ENCODE measurements around the gene ACAP1.
A peak's percentile ranks its signal among the peaks of the same experiment; 100 is the strongest.

ACAP1 gene

DNA sequence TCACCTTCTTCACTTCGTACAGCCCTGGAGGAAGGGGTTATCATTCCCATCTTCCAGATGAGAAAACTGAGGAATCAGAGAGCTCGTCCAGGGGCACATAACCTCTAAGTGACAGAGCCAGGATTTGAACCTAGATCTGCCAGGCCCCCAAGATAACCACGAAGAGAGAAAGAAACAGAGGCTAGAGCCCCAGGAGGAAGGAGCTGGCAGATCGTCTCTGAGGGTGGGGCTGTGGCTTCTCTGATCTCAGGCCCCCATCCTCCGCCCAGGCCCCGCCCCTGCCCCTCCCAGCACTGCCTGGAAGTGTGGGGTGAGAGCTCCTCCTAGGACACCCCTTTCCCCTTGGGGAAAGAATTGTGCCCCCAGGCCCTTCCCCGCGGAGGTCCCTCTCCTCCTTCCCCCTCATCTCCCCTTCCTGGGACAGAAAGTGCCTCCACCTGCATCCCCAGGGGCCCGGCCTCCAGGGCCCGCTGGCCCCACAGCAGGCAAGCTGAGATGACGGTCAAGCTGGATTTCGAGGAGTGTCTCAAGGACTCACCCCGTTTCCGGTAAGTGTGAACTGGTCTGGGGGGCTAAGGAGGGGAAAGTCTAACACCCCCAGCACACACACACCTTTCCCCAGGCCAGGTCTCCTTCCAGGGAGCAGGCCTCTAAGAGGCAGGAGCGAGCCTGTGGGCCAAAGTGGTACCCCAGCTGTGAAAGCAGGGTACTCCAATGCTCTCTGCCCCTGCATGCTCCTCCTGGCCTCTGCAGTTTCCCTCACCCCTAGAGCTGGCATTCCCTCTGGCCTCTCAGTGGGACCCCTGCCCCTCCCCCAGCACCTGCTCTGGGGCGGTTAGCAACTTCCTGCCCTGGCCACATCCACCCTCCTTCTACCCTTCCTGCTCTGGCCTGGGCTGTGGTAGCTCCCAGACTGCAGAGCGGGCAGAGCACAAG is at the start of gene ACAP1:
TSS of gene ACAP1 (plus strand) at position 290 of the 936 bp plus-strand sequence. CDS start at position 496, 206 bp downstream.
- peak; percentile 82 for DNase-seq

DNA sequence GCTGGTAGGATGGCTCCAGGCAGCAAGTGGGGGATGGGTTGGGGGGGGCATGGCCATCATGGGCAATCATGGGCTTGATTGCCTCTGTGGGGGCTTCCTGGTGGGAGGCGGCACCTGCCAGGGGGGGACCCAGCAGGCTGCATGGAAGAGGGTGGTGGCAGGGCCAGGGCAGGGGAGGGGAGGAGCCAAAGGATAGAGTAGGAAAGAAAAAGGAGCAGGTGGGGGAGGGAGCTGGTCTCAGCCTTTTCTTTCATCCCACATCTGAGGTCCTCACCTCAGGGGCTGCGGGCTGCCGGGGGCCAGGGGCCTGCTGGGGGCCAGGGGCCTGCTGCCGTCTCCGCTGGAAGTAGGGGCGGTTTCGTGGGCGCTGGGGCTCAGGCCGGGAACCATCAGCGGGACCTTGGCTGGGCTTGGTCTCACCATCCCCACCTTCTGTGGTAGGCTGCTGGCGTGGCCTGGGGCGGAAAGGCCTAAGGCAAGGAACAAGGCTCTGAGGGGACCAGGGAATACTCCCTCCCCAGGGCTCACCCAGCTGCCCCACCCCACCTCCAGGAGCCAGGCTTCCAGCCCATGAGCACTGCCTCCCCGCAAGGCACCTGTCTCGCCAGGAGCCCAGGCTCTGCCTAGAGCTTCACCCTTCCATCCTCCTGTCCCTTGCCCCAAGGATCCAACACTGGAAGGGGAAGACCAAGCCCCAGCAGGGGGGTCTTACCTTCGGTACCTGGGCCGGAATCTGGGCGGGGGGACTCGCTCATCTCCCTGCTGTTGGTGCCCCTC is 46.9 kb upstream of the ACAP1 start:
- no peak for DNase-seq

DNA sequence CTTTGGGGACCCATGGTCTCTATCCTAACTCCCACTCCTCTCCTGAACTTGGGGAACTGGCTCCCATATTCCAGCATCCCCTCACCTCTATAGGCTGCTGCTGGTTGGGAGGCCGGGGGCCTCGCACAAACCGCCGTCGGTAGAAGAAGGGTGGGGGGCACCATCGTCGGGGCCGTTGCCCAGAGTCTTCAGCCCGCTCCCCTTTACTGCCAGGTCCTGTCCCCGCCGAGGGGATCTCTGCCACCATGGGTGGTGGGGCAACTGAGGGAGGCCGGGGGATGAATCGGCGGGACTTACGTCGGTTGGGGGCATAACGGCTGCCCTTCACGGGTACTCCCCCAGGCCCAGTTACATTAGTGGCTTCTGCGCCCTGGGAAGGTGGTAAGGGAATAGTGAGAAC is 46.2 kb upstream of the ACAP1 start:
- DNase-seq: no peak

DNA sequence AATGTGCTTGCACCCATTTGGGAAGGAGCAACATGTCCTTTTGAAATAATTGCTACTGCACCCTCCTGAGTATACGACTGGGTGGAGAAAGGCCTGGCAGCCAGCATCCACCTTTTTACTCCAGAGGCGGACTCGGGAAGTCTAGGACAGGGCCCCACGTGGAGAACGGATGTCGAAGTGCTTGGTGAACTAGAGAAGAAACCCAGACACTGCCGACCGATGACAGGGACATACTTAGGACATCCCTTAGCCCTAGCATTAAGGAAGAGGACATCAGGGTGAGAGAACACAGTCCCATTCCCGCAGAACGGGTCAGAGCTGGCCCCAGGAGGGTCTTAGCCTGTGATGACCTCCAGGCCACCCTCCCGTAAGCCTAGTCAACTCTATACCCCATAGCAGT is 45.6 kb upstream of the ACAP1 start:
- no peak for DNase-seq

GRCh38 chr17:7292194-7292593 is 44.1 kb upstream of the ACAP1 start:
- no peak for DNase-seq

GRCh38 chr17:7292729-7293128 is 43.6 kb upstream of the ACAP1 start:
- DNase-seq: no peak

DNA sequence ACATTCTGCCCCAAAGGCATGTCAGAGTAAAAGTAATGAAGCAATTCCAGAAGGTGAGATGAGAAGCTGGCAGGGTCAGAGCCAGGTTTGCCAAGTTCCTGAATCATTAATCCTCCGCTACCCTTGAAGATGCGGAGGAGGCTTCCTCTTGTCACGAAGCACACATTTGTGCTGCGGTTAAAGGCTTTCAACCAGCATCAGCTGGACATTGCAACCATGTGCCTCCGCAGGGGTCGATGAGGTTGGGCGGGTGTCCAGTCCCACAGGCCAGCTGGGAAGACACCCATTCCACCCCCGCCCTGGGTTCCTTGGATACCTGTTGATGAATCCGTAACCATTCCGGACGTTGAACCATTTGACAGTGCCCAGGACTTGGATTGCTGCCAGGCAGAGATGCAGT is 43.2 kb upstream of the ACAP1 start:
- no peak for DNase-seq

GRCh38 chr17:7293816-7294613 is 42.3 kb upstream of the ACAP1 start:
- no peak for DNase-seq

DNA sequence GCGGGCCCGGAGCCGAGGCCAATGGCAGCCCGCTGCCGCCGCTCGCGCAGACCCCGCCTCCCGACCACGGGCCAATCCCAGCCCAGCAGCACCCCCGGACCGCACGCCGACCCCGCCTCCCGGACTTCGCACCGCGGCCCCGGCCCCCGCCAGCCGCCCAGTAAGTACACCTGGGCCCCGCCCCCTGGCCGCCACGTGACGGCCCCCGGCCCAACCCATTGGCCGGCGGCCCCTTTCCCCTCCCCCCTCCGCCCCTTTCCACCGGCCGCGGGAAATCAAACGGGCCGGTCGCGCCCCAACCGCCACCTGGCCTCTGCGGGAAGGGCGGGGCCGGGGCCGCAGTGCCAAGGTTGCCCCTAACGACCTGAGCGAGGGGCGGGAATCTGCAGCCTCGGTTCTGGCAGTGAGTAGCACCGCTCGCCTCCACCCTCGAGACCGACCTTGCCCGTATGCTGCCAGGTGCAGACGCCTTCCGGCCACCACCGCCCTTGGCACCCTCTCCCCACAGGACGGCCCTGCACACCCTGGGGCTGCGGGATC is 41.6 kb upstream of the ACAP1 start, which contains the start of gene YBX2:
TSS of gene YBX2 (minus strand) at position 26 of the 540 bp plus-strand sequence. CDS start 139 bp downstream, outside the sequence.
- peak; percentile 84 for DNase-seq

- no peak for DNase-seq
These were observed 40.8 kb upstream of the ACAP1 start for GRCh38 chr17:7295230-7296180.

GRCh38 chr17:7296189-7296861 is 40.0 kb upstream of the ACAP1 start:
- peak; percentile 70 for DNase-seq

DNA sequence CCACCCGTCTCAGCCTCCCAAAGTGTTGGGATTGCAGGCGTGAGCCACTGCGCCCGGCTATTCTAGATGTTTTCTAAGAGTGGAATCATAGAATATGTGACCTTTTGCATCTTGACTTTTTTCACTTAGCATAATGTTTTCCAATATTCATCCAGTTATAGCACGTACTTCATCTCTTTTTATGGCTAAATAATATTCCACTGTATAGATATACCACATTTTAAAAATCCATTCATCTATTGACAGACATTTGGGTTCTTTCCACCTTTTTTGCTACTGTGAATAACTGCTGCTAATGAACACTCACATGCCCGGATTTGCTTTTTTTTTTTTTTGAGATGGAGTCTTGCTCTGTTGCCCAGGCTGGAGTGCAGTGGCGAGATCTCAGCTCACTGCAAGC is 32.1 kb upstream of the ACAP1 start:
- DNase-seq: no peak

DNA sequence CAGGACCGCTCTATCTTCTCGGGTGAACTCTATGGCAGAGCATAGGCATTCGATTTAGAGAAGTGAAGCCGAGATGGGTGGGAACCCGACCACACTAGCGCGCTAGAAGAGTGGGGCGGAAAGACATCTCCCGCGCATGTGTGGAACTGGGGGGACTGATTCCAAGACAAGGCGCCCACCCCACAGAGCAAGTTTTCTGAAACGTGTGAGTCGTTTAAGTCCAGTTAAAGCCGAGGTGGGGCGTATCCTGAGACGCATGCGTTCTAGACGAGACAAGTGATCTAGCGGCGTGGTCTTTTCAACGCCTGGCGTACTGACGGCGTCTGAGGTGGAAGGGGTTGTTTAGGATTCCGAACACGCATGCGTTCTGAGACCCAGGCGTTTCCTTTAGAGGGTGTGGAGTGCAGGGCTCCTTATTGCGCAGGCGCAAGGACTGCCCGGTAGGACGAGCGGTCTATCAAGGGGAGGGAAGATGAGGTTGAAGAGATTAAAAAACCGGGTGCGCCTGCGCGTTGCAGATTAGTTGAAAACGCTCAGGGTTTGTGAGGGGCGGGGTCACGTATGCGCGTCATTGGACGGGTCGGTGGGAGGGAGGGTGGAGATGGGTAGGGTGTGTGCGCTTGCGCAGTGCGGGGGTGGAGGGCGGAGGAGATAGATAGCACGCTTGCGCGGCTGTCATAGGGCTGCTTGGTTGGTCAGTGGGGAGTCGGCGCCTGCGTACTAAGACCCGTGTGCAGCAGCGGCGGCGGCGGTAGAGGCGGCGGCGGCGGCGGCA is 29.2 kb upstream of the ACAP1 start, which contains the start of gene EIF5A:
TSS of gene EIF5A (plus strand) at position 718 of the 775 bp plus-strand sequence. CDS start 2,008 bp downstream, outside the sequence.
- peak; percentile 100 for DNase-seq

GRCh38 chr17:7307686-7308624 is 28.4 kb upstream of the ACAP1 start:
- peak; percentile 63 for DNase-seq

- DNase-seq: peak; percentile 93
These were observed 27.5 kb upstream of the ACAP1 start for GRCh38 chr17:7308625-7309433.

- no peak for DNase-seq
These were observed 26.7 kb upstream of the ACAP1 start for GRCh38 chr17:7309628-7310027.

DNA sequence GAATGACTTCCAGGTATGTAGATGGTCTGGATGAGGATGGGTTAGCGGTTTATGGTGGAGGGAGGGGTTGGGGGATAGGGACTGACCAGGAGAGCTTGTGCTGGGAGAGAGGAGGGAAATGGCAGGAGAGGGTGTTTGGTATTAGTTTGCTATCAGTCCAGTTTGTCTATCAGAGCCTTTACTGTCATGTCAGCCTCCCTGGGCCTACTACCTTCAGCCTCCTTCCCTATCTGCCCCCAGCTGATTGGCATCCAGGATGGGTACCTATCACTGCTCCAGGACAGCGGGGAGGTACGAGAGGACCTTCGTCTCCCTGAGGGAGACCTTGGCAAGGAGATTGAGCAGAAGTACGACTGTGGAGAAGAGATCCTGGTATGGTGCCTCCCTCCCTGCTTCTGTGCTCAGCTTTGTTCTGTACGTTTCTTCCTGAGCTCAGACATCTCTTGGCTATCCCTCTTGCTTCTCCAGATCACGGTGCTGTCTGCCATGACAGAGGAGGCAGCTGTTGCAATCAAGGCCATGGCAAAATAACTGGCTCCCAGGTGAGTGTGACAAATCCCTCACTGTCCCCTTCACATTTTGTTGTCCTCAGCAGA is 25.1 kb upstream of the ACAP1 start:
- DNase-seq: no peak
